GM13976 (cell line): ENCODE results near the gene KDM4B.

Experiments
- DNase-seq: peaks from one replicate; pipeline ENCODE4 v3.0.0; 2012; ENCODE audit warnings: low spot score
- CTCF ChIP-seq: IDR thresholded peaks from 2 replicates; pipeline ENCODE4 v1.5.1; 2012; ENCODE audit warnings: borderline replicate concordance, mild to moderate bottlenecking; ENCODE audit not compliant: insufficient read depth; ENCODE audit errors: extremely low read depth, missing control alignments, control extremely low read depth
- in situ Hi-C: fragments of 300-500 bp; cut with MboI; formaldehyde crosslinking; loops from one replicate; pipeline ENCODE4 v1.12.0; 2022; ENCODE audit warnings: low sequenced_read_pairs, mixed read lengths, inconsistent platforms; ENCODE audit not compliant: unreplicated experiment

The KDM4B gene

GRCh38 chr19:5041168-5041912, 72.4 kb downstream of the KDM4B start:
- no peak for TF ChIP-seq CTCF
- in situ Hi-C loops, result no loop called here
- DNase-seq, result no peak

GRCh38 chr19:5041913-5042187, 72.9 kb downstream of the KDM4B start:
- no peak for TF ChIP-seq CTCF
- in situ Hi-C loops, result no loop called here
- no peak for DNase-seq

GRCh38 chr19:5042556-5042955, 73.6 kb downstream of the KDM4B start:
- in situ Hi-C loops, result no loop called here
- TF ChIP-seq CTCF, result no peak
- no peak for DNase-seq

- in situ Hi-C loops, result no loop called here
These were observed 76.1 kb downstream of the KDM4B start for GRCh38 chr19:5045029-5045428.

GRCh38 chr19:5045956-5046338, 77.0 kb downstream of the KDM4B start:
- no peak for TF ChIP-seq CTCF
- no peak for DNase-seq
- in situ Hi-C loops, result no loop called here

More at GRCh38 chr19:5045029-5045428, 76.1 kb downstream of the KDM4B start:
- DNase-seq, result no peak
- TF ChIP-seq CTCF, result no peak

- no peak for DNase-seq
- in situ Hi-C loops, result no loop called here
- no peak for TF ChIP-seq CTCF
These were observed 77.6 kb downstream of the KDM4B start for GRCh38 chr19:5046339-5047039.
